ENCODE results near the gene GPX4. TPM values are rescaled to one million over a fixed set of nuclear protein-coding genes. Genes with fewer than 3 reads are reported as not detected.
A peak's percentile ranks its signal among the peaks of the same experiment; 100 is the strongest.

The GPX4 gene
- total and polyA plus RNA-seq, 5 donors from 2014 or later: 112 to 406 (median 341) TPM

GRCh38 chr19:1146858-1147780 is 43.3 kb downstream of the GPX4 start:
- H3K27me3 ChIP-seq (ENCODE audit: control insufficient read depth, insufficient read depth, low read length): no peaks in the 10 kb centered on the region
- DNase-seq (no peak), ATAC-seq (ENCODE audit: low read depth in 2 of 2) (no peak)
- Mint-ChIP-seq H3K27ac (no peak overlapping the region), H3K4me1 (peaks cover 0 to 8% (median 4%) of the 10 kb centered on the region in 4 donors), H3K9me3 (no peaks in the 10 kb centered on the region), H3K4me3 (peak overlapping the region in 1 of 4 donors; percentile 74), H3K36me3 (peaks cover 18% of the 10 kb centered on the region), H3K27me3 (no peaks in the 10 kb centered on the region)
- H3K36me3 ChIP-seq (ENCODE audit: control insufficient read depth, insufficient read depth, low read length): peaks cover 16% of the 10 kb centered on the region
- no peaks in the 10 kb centered on the region for H3K4me1 ChIP-seq (ENCODE audit: control insufficient read depth, insufficient read depth, low read length, poor library complexity, severe bottlenecking)
- no peak overlapping the region for H3K27ac ChIP-seq (ENCODE audit: insufficient read depth, low read length, poor library complexity, severe bottlenecking)
- no peaks in the 10 kb centered on the region for H3K9me3 ChIP-seq (ENCODE audit: control insufficient read depth in 2 of 2, low read length in 2 of 2)
- H3K4me3 ChIP-seq (ENCODE audit: low read depth, low read length): no peak overlapping the region

GRCh38 chr19:1147934-1148549 is 44.2 kb downstream of the GPX4 start:
- no peaks in the 10 kb centered on the region for H3K27me3 ChIP-seq (ENCODE audit: control insufficient read depth, insufficient read depth, low read length)
- no peak for DNase-seq
- peaks cover 14% of the 10 kb centered on the region for H3K36me3 Mint-ChIP-seq
- no peak overlapping the region for H3K4me3 ChIP-seq (ENCODE audit: low read depth, low read length)
- H3K9me3 ChIP-seq (ENCODE audit: control insufficient read depth in 2 of 2, low read length in 2 of 2): no peaks in the 10 kb centered on the region
- ATAC-seq (ENCODE audit: low read depth in 2 of 2): no peak
- no peak overlapping the region for H3K27ac Mint-ChIP-seq
- H3K4me1 ChIP-seq (ENCODE audit: control insufficient read depth, insufficient read depth, low read length, poor library complexity, severe bottlenecking): no peaks in the 10 kb centered on the region
- H3K9me3 Mint-ChIP-seq: no peaks in the 10 kb centered on the region
- H3K36me3 ChIP-seq (ENCODE audit: control insufficient read depth, insufficient read depth, low read length): peaks cover 17% of the 10 kb centered on the region
- H3K27me3 Mint-ChIP-seq: no peaks in the 10 kb centered on the region
- H3K27ac ChIP-seq (ENCODE audit: insufficient read depth, low read length, poor library complexity, severe bottlenecking): no peak overlapping the region
- peaks cover 0 to 6% (median 4%) of the 10 kb centered on the region in 4 donors for H3K4me1 Mint-ChIP-seq
- H3K4me3 Mint-ChIP-seq: no peak overlapping the region

GRCh38 chr19:1149259-1150045 is 45.7 kb downstream of the GPX4 start:
- Histone ChIP-seq H3K9me3 (ENCODE audit: control insufficient read depth in 2 of 2, low read length in 2 of 2) (no peaks in the 10 kb centered on the region), H3K4me3 (ENCODE audit: low read depth, low read length) (no peak overlapping the region), H3K36me3 (ENCODE audit: control insufficient read depth, insufficient read depth, low read length) (peaks cover 12% of the 10 kb centered on the region), H3K4me1 (ENCODE audit: control insufficient read depth, insufficient read depth, low read length, poor library complexity, severe bottlenecking) (no peaks in the 10 kb centered on the region), H3K27me3 (ENCODE audit: control insufficient read depth, insufficient read depth, low read length) (no peaks in the 10 kb centered on the region), H3K27ac (ENCODE audit: insufficient read depth, low read length, poor library complexity, severe bottlenecking) (no peak overlapping the region)
- peak overlapping the region in 1 of 3 donors; percentile 14 for H3K27ac Mint-ChIP-seq
- no peak for ATAC-seq (ENCODE audit: low read depth in 2 of 2)
- peak overlapping the region in 1 of 4 donors; percentile 61 for H3K4me3 Mint-ChIP-seq
- H3K4me1 Mint-ChIP-seq: peaks cover 0 to 5% (median 4%) of the 10 kb centered on the region in 4 donors
- DNase-seq: no peak
- H3K36me3 Mint-ChIP-seq: peaks cover 5% of the 10 kb centered on the region
- no peaks in the 10 kb centered on the region for H3K27me3 Mint-ChIP-seq
- H3K9me3 Mint-ChIP-seq: no peaks in the 10 kb centered on the region

GRCh38 chr19:1150333-1151036 is 46.7 kb downstream of the GPX4 start:
- H3K9me3 Mint-ChIP-seq: no peaks in the 10 kb centered on the region

GRCh38 chr19:1151037-1151724 is 47.4 kb downstream of the GPX4 start:
- no peak overlapping the region for H3K27ac ChIP-seq (ENCODE audit: insufficient read depth, low read length, poor library complexity, severe bottlenecking)
- no peaks in the 10 kb centered on the region for H3K27me3 ChIP-seq (ENCODE audit: control insufficient read depth, insufficient read depth, low read length)
- Mint-ChIP-seq H3K27ac (no peak overlapping the region), H3K27me3 (no peaks in the 10 kb centered on the region), H3K9me3 (no peaks in the 10 kb centered on the region), H3K4me3 (peak overlapping the region in 1 of 4 donors; percentile 51), H3K36me3 (no peaks in the 10 kb centered on the region), H3K4me1 (peaks cover 0 to 2% (median 0%) of the 10 kb centered on the region in 4 donors)
- no peaks in the 10 kb centered on the region for H3K4me1 ChIP-seq (ENCODE audit: control insufficient read depth, insufficient read depth, low read length, poor library complexity, severe bottlenecking)
- DNase-seq (no peak), ATAC-seq (ENCODE audit: low read depth in 2 of 2) (no peak)
- no peaks in the 10 kb centered on the region for H3K9me3 ChIP-seq (ENCODE audit: control insufficient read depth in 2 of 2, low read length in 2 of 2)
- peaks cover 12% of the 10 kb centered on the region for H3K36me3 ChIP-seq (ENCODE audit: control insufficient read depth, insufficient read depth, low read length)
- H3K4me3 ChIP-seq (ENCODE audit: low read depth, low read length): no peak overlapping the region

More at GRCh38 chr19:1150333-1151036, 46.7 kb downstream of the GPX4 start:
- Mint-ChIP-seq H3K4me3 (no peak overlapping the region), H3K4me1 (no peaks in the 10 kb centered on the region), H3K27ac (no peak overlapping the region), H3K36me3 (no peaks in the 10 kb centered on the region), H3K27me3 (no peaks in the 10 kb centered on the region)
- H3K4me3 ChIP-seq (ENCODE audit: low read depth, low read length): no peak overlapping the region
- no peaks in the 10 kb centered on the region for H3K4me1 ChIP-seq (ENCODE audit: control insufficient read depth, insufficient read depth, low read length, poor library complexity, severe bottlenecking)
- H3K36me3 ChIP-seq (ENCODE audit: control insufficient read depth, insufficient read depth, low read length): peaks cover 12% of the 10 kb centered on the region
- DNase-seq (no peak), ATAC-seq (ENCODE audit: low read depth in 2 of 2) (no peak)
- no peak overlapping the region for H3K27ac ChIP-seq (ENCODE audit: insufficient read depth, low read length, poor library complexity, severe bottlenecking)
- no peaks in the 10 kb centered on the region for H3K27me3 ChIP-seq (ENCODE audit: control insufficient read depth, insufficient read depth, low read length)
- no peaks in the 10 kb centered on the region for H3K9me3 ChIP-seq (ENCODE audit: control insufficient read depth in 2 of 2, low read length in 2 of 2)

- no peaks in the 10 kb centered on the region for H3K27me3 Mint-ChIP-seq
- DNase-seq: no peak
- H3K27ac Mint-ChIP-seq: no peak overlapping the region
- H3K9me3 ChIP-seq (ENCODE audit: control insufficient read depth in 2 of 2, low read length in 2 of 2): no peaks in the 10 kb centered on the region
- no peaks in the 10 kb centered on the region for H3K36me3 Mint-ChIP-seq
- H3K4me1 ChIP-seq (ENCODE audit: control insufficient read depth, insufficient read depth, low read length, poor library complexity, severe bottlenecking): no peaks in the 10 kb centered on the region
- H3K27me3 ChIP-seq (ENCODE audit: control insufficient read depth, insufficient read depth, low read length): no peaks in the 10 kb centered on the region
- ATAC-seq (ENCODE audit: low read depth in 2 of 2): no peak
- H3K4me3 ChIP-seq (ENCODE audit: low read depth, low read length): no peak overlapping the region
- H3K36me3 ChIP-seq (ENCODE audit: control insufficient read depth, insufficient read depth, low read length): peaks cover 10% of the 10 kb centered on the region
- H3K4me3 Mint-ChIP-seq: no peak overlapping the region
- peaks cover 0 to 4% (median 0%) of the 10 kb centered on the region in 4 donors for H3K4me1 Mint-ChIP-seq
- no peaks in the 10 kb centered on the region for H3K9me3 Mint-ChIP-seq
- no peak overlapping the region for H3K27ac ChIP-seq (ENCODE audit: insufficient read depth, low read length, poor library complexity, severe bottlenecking)
Measured at GRCh38 chr19:1151917-1152587, 48.3 kb downstream of the GPX4 start.
